HepG2 (cell line): Measurements from ENCODE around the gene MYADML2.

Source experiments
- TF ChIP-seq, protein P1 (sequence below): sonication (generic); formaldehyde crosslinking; IDR thresholded peaks from 2 replicates; pipeline ENCODE4 v1.5.0; 2020; ENCODE audit warnings: mild to moderate bottlenecking, missing genetic modification reagents, moderate library complexity
- TF ChIP-seq, protein P2 (sequence below): sonication (generic); formaldehyde crosslinking; IDR thresholded peaks from 2 replicates; pipeline ENCODE4 v1.4.0; 2020; ENCODE audit warnings: missing genetic modification reagents
- TF ChIP-seq, protein P3 (sequence below): IDR thresholded peaks from 2 replicates; pipeline ENCODE4 v1.6.1; 2016; ENCODE audit warnings: low read depth
- TF ChIP-seq, protein P4 (sequence below): sonication (generic); formaldehyde crosslinking; IDR thresholded peaks from 2 replicates; pipeline ENCODE4 v1.8.0; 2022; ENCODE audit warnings: mild to moderate bottlenecking, missing genetic modification reagents

DNA sequence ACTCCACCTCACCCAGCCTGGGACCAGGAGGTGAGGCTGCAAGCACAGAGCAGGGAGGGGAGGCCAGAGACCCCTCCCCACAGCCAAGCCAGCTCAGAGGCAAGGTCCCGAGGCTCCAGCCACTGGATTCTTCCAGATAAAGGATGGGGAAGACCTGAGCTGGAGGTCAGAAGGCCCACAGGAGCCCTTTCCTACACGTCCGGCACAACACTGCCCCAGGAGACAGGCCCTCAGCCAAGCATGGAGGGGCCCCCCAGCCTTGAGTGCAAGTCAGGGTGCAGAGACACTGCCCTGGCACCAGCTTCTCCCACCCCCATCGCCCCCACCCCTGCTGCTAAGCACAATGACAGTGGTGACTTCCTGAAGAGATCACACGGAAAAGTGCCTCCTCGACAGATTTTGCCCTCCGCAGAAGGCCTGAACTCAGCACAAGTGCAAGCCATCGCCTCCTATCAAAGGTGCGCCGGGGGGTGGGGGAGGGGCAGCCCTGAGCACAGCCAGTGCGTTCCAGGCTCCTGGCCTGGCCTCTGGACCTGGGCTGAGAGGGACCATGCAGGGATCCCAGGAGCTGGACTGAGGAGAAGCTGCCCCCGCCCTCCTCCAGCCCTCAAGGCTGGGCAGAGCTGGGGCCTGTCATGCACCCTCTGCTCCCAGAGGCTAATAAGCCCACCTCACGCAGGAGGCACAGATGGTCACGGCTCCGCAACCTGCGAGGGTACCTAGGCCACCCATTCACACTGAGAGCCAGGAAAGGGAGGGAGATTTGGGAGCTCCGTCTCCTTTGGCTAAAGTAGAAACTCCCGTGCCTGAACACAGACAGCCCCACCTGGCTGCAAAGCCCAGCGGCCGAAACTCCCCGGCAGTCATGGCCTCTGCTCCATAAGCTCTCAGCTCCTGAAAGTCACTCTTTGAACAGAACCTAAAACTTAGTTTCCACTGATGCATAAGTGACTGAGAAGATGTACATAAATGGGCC is 22.2 kb downstream of the MYADML2 start:
- TF ChIP-seq, protein P1, sequence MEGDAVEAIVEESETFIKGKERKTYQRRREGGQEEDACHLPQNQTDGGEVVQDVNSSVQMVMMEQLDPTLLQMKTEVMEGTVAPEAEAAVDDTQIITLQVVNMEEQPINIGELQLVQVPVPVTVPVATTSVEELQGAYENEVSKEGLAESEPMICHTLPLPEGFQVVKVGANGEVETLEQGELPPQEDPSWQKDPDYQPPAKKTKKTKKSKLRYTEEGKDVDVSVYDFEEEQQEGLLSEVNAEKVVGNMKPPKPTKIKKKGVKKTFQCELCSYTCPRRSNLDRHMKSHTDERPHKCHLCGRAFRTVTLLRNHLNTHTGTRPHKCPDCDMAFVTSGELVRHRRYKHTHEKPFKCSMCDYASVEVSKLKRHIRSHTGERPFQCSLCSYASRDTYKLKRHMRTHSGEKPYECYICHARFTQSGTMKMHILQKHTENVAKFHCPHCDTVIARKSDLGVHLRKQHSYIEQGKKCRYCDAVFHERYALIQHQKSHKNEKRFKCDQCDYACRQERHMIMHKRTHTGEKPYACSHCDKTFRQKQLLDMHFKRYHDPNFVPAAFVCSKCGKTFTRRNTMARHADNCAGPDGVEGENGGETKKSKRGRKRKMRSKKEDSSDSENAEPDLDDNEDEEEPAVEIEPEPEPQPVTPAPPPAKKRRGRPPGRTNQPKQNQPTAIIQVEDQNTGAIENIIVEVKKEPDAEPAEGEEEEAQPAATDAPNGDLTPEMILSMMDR (CRISPR knock-in tag), result peak; percentile 17; the same call in 1 of the 2 replicates
- TF ChIP-seq, protein P2, sequence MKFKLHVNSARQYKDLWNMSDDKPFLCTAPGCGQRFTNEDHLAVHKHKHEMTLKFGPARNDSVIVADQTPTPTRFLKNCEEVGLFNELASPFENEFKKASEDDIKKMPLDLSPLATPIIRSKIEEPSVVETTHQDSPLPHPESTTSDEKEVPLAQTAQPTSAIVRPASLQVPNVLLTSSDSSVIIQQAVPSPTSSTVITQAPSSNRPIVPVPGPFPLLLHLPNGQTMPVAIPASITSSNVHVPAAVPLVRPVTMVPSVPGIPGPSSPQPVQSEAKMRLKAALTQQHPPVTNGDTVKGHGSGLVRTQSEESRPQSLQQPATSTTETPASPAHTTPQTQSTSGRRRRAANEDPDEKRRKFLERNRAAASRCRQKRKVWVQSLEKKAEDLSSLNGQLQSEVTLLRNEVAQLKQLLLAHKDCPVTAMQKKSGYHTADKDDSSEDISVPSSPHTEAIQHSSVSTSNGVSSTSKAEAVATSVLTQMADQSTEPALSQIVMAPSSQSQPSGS (CRISPR knock-in tag), result no peak
- TF ChIP-seq, protein P3, sequence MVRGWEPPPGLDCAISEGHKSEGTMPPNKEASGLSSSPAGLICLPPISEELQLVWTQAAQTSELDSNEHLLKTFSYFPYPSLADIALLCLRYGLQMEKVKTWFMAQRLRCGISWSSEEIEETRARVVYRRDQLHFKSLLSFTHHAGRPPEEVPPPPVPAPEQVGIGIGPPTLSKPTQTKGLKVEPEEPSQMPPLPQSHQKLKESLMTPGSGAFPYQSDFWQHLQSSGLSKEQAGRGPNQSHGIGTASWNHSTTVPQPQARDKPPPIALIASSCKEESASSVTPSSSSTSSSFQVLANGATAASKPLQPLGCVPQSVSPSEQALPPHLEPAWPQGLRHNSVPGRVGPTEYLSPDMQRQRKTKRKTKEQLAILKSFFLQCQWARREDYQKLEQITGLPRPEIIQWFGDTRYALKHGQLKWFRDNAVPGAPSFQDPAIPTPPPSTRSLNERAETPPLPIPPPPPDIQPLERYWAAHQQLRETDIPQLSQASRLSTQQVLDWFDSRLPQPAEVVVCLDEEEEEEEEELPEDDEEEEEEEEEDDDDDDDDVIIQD (CRISPR knock-in tag), result no peak
- TF ChIP-seq, protein P4, sequence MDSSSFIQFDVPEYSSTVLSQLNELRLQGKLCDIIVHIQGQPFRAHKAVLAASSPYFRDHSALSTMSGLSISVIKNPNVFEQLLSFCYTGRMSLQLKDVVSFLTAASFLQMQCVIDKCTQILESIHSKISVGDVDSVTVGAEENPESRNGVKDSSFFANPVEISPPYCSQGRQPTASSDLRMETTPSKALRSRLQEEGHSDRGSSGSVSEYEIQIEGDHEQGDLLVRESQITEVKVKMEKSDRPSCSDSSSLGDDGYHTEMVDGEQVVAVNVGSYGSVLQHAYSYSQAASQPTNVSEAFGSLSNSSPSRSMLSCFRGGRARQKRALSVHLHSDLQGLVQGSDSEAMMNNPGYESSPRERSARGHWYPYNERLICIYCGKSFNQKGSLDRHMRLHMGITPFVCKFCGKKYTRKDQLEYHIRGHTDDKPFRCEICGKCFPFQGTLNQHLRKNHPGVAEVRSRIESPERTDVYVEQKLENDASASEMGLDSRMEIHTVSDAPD (CRISPR knock-in tag), result no peak
